ENCODE results near the gene EML5.

EML5 gene

GRCh38 chr14:88792473-88793258 lies at the start of gene EML5:
EML5 (minus strand) TSS chr14:88792953; CDS start chr14:88792503, 450 bp downstream.
- H3K27me3 ChIP-seq (ENCODE audit: insufficient read depth, low read length), result peaks cover 58% of the 10 kb centered on the region

GRCh38 chr14:88842414-88842813 lies 49.7 kb upstream of the EML5 start:
- Histone ChIP-seq H3K27me3 (ENCODE audit: insufficient read depth, low read length) (no peaks in the 10 kb centered on the region), H3K36me3 (ENCODE audit: insufficient read depth, low read depth, low read length) (peaks cover 11% of the 10 kb centered on the region; the same call in 1 of the 2 replicates), H3K27ac (ENCODE audit: low read length) (no peak overlapping the region), H3K4me1 (ENCODE audit: insufficient read depth, low read length) (peaks cover 4% of the 10 kb centered on the region; the same call in 1 of the 2 replicates), H3K9me3 (ENCODE audit: insufficient read depth, low read depth, low read length) (no peaks in the 10 kb centered on the region), H3K9ac (ENCODE audit: low read depth, low read length) (no peak overlapping the region), H3K4me3 (ENCODE audit: low read length) (no peak overlapping the region)

More at GRCh38 chr14:88792473-88793258, at the start of gene EML5:
- H3K9ac ChIP-seq (ENCODE audit: low read depth, low read length), result peak within 1 kb of the TSS; percentile 69; the same call in 1 of the 2 replicates
- no peaks in the 10 kb centered on the region for H3K9me3 ChIP-seq (ENCODE audit: insufficient read depth, low read depth, low read length)
- H3K4me3 ChIP-seq (ENCODE audit: low read length), result peak within 1 kb of the TSS; percentile 75
- H3K4me1 ChIP-seq (ENCODE audit: insufficient read depth, low read length), result no peaks in the 10 kb centered on the region
- H3K36me3 ChIP-seq (ENCODE audit: insufficient read depth, low read depth, low read length), result no peaks in the 10 kb centered on the region
- H3K27ac ChIP-seq (ENCODE audit: low read length), result no peak within 1 kb of the TSS

- H3K9ac ChIP-seq (ENCODE audit: low read depth, low read length), result no peak overlapping the region
- H3K27ac ChIP-seq (ENCODE audit: low read length), result no peak overlapping the region
- no peaks in the 10 kb centered on the region for H3K9me3 ChIP-seq (ENCODE audit: insufficient read depth, low read depth, low read length)
- peaks cover 11% of the 10 kb centered on the region; the same call in 1 of the 2 replicates for H3K36me3 ChIP-seq (ENCODE audit: insufficient read depth, low read depth, low read length)
- H3K4me1 ChIP-seq (ENCODE audit: insufficient read depth, low read length), result peaks cover 4% of the 10 kb centered on the region; the same call in 1 of the 2 replicates
- no peak overlapping the region for H3K4me3 ChIP-seq (ENCODE audit: low read length)
- H3K27me3 ChIP-seq (ENCODE audit: insufficient read depth, low read length), result no peaks in the 10 kb centered on the region
These were observed 49.0 kb upstream of the EML5 start for GRCh38 chr14:88841741-88842140.

- H3K27me3 ChIP-seq (ENCODE audit: insufficient read depth, low read length), result no peaks in the 10 kb centered on the region
- H3K9ac ChIP-seq (ENCODE audit: low read depth, low read length), result no peak overlapping the region
- H3K4me3 ChIP-seq (ENCODE audit: low read length), result no peak overlapping the region
- no peaks in the 10 kb centered on the region for H3K9me3 ChIP-seq (ENCODE audit: insufficient read depth, low read depth, low read length)
- peaks cover 11% of the 10 kb centered on the region; the same call in 1 of the 2 replicates for H3K36me3 ChIP-seq (ENCODE audit: insufficient read depth, low read depth, low read length)
- H3K27ac ChIP-seq (ENCODE audit: low read length), result no peak overlapping the region
- H3K4me1 ChIP-seq (ENCODE audit: insufficient read depth, low read length), result peaks cover 4% of the 10 kb centered on the region; the same call in 1 of the 2 replicates
These were observed 48.2 kb upstream of the EML5 start for GRCh38 chr14:88840926-88841325.

- Histone ChIP-seq H3K27me3 (ENCODE audit: insufficient read depth, low read length) (no peaks in the 10 kb centered on the region), H3K9me3 (ENCODE audit: insufficient read depth, low read depth, low read length) (no peaks in the 10 kb centered on the region), H3K4me3 (ENCODE audit: low read length) (no peak overlapping the region), H3K36me3 (ENCODE audit: insufficient read depth, low read depth, low read length) (peaks cover 11% of the 10 kb centered on the region; the same call in 1 of the 2 replicates), H3K27ac (ENCODE audit: low read length) (no peak overlapping the region), H3K9ac (ENCODE audit: low read depth, low read length) (no peak overlapping the region), H3K4me1 (ENCODE audit: insufficient read depth, low read length) (peaks cover 4% of the 10 kb centered on the region; the same call in 1 of the 2 replicates)
These were observed 45.3 kb upstream of the EML5 start for GRCh38 chr14:88838015-88838414.

- H3K27me3 ChIP-seq (ENCODE audit: insufficient read depth, low read length), result no peaks in the 10 kb centered on the region
- no peaks in the 10 kb centered on the region for H3K9me3 ChIP-seq (ENCODE audit: insufficient read depth, low read depth, low read length)
- peaks cover 4% of the 10 kb centered on the region; the same call in 1 of the 2 replicates for H3K4me1 ChIP-seq (ENCODE audit: insufficient read depth, low read length)
- H3K27ac ChIP-seq (ENCODE audit: low read length), result no peak overlapping the region
- H3K4me3 ChIP-seq (ENCODE audit: low read length), result no peak overlapping the region
- H3K9ac ChIP-seq (ENCODE audit: low read depth, low read length), result no peak overlapping the region
- peaks cover 11% of the 10 kb centered on the region; the same call in 1 of the 2 replicates for H3K36me3 ChIP-seq (ENCODE audit: insufficient read depth, low read depth, low read length)
These were observed 44.7 kb upstream of the EML5 start for GRCh38 chr14:88837495-88837894.

GRCh38 chr14:88835661-88836060 lies 42.9 kb upstream of the EML5 start:
- Histone ChIP-seq H3K9me3 (ENCODE audit: insufficient read depth, low read depth, low read length) (peaks cover 3% of the 10 kb centered on the region; the same call in 1 of the 2 replicates), H3K27me3 (ENCODE audit: insufficient read depth, low read length) (no peaks in the 10 kb centered on the region), H3K9ac (ENCODE audit: low read depth, low read length) (no peak overlapping the region), H3K36me3 (ENCODE audit: insufficient read depth, low read depth, low read length) (0 out of 2 replicates have a peak, but pooled peaks cover 4% of the 10 kb centered on the region), H3K4me1 (ENCODE audit: insufficient read depth, low read length) (no peaks in the 10 kb centered on the region), H3K4me3 (ENCODE audit: low read length) (no peak overlapping the region), H3K27ac (ENCODE audit: low read length) (no peak overlapping the region)

- H3K36me3 ChIP-seq (ENCODE audit: insufficient read depth, low read depth, low read length), result 0 out of 2 replicates have a peak, but pooled peaks cover 4% of the 10 kb centered on the region
- H3K9ac ChIP-seq (ENCODE audit: low read depth, low read length), result no peak overlapping the region
- H3K4me1 ChIP-seq (ENCODE audit: insufficient read depth, low read length), result no peaks in the 10 kb centered on the region
- H3K27ac ChIP-seq (ENCODE audit: low read length), result no peak overlapping the region
- no peak overlapping the region for H3K4me3 ChIP-seq (ENCODE audit: low read length)
- no peaks in the 10 kb centered on the region for H3K27me3 ChIP-seq (ENCODE audit: insufficient read depth, low read length)
- peaks cover 3% of the 10 kb centered on the region; the same call in 1 of the 2 replicates for H3K9me3 ChIP-seq (ENCODE audit: insufficient read depth, low read depth, low read length)
These were observed 42.2 kb upstream of the EML5 start for GRCh38 chr14:88834883-88835431.

- no peaks in the 10 kb centered on the region for H3K4me1 ChIP-seq (ENCODE audit: insufficient read depth, low read length)
- peaks cover 3% of the 10 kb centered on the region; the same call in 1 of the 2 replicates for H3K9me3 ChIP-seq (ENCODE audit: insufficient read depth, low read depth, low read length)
- 0 out of 2 replicates have a peak, but pooled peaks cover 4% of the 10 kb centered on the region for H3K36me3 ChIP-seq (ENCODE audit: insufficient read depth, low read depth, low read length)
- no peaks in the 10 kb centered on the region for H3K27me3 ChIP-seq (ENCODE audit: insufficient read depth, low read length)
- no peak overlapping the region for H3K9ac ChIP-seq (ENCODE audit: low read depth, low read length)
- no peak overlapping the region for H3K4me3 ChIP-seq (ENCODE audit: low read length)
- no peak overlapping the region for H3K27ac ChIP-seq (ENCODE audit: low read length)
These were observed 38.5 kb upstream of the EML5 start for GRCh38 chr14:88831284-88831683.

- 0 out of 2 replicates have a peak, but pooled peaks cover 4% of the 10 kb centered on the region for H3K36me3 ChIP-seq (ENCODE audit: insufficient read depth, low read depth, low read length)
- peaks cover 5% of the 10 kb centered on the region; the same call in 1 of the 2 replicates for H3K4me1 ChIP-seq (ENCODE audit: insufficient read depth, low read length)
- no peak overlapping the region for H3K27ac ChIP-seq (ENCODE audit: low read length)
- peaks cover 3% of the 10 kb centered on the region; the same call in 1 of the 2 replicates for H3K9me3 ChIP-seq (ENCODE audit: insufficient read depth, low read depth, low read length)
- no peak overlapping the region for H3K4me3 ChIP-seq (ENCODE audit: low read length)
- H3K9ac ChIP-seq (ENCODE audit: low read depth, low read length), result no peak overlapping the region
- H3K27me3 ChIP-seq (ENCODE audit: insufficient read depth, low read length), result no peaks in the 10 kb centered on the region
These were observed 37.0 kb upstream of the EML5 start for GRCh38 chr14:88829685-88830302.

- Histone ChIP-seq H3K4me3 (ENCODE audit: low read length) (no peak overlapping the region), H3K36me3 (ENCODE audit: insufficient read depth, low read depth, low read length) (0 out of 2 replicates have a peak, but pooled peaks cover 4% of the 10 kb centered on the region), H3K27ac (ENCODE audit: low read length) (no peak overlapping the region)
These were observed 36.4 kb upstream of the EML5 start for GRCh38 chr14:88829188-88829587.

More at GRCh38 chr14:88829188-88829587, 36.4 kb upstream of the EML5 start:
- peaks cover 5% of the 10 kb centered on the region; the same call in 1 of the 2 replicates for H3K4me1 ChIP-seq (ENCODE audit: insufficient read depth, low read length)
- H3K9ac ChIP-seq (ENCODE audit: low read depth, low read length), result no peak overlapping the region
- H3K27me3 ChIP-seq (ENCODE audit: insufficient read depth, low read length), result no peaks in the 10 kb centered on the region
- H3K9me3 ChIP-seq (ENCODE audit: insufficient read depth, low read depth, low read length), result peaks cover 3% of the 10 kb centered on the region; the same call in 1 of the 2 replicates
